Fibroblast of gingiva (primary cell): ENCODE data around the gene C1R.

Experiments
- DNase-seq: peaks from one replicate; pipeline ENCODE4 v3.0.0-alpha.2; 2011; ENCODE audit warnings: low read depth

C1R gene

DNA sequence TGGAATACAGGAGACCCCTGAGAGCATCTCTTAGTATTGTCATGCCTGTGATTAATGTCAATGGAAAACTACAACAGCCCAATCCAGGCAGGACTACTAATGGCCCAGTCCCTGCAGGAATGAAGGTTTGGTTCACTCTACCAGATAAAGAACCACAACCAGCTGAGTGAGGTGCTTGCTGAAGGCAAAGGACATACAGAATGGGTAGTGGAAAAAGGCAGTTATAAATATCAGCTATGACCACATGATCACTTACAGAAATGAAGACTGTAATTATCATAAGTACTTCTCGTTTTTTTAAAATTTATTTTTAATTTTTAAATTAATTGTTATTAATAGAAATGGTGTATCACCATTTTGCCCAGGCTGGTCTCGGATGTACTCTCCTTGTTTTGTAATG lies 56.8 kb downstream of the C1R start:
- DNase-seq, result no peak

DNA sequence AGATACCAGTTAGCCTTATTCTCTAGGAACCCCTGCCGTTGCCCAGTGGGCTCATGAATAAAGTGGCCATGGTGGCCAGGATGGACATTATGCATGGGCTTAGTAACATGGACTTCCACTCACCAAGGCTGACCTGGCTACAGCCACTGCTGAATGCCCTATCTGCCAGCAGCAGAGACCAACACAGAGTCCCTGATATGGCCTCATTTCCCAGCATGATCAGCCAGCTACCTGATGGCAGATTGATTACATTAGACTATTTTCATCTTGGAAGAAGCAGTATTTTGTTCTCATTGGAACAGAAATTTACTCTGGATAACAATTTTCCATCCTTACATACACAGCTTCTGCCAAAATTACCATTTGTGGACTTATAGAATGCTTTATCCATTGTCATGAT lies 57.8 kb downstream of the C1R start:
- no peak for DNase-seq

DNA sequence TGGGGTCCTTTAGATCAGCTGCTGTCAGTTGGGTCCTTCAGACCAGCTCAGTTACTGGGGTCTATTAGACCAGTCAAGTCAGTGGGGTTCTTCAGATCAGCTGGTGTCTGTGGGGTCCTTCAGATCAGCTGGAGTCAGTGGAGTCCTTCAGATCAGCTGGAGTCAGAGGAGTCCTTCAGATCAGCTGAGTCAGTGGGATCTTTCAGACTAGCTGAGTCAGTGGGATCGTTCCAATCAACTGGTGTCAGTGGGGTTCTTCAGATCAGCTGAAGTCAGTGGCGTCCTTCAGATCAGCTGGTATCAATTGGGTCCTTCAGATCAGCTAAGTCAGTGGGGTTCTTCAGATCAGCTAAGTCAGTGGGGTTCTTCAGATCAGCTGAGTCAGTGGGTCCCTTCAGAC lies 59.3 kb downstream of the C1R start:
- no peak for DNase-seq

DNA sequence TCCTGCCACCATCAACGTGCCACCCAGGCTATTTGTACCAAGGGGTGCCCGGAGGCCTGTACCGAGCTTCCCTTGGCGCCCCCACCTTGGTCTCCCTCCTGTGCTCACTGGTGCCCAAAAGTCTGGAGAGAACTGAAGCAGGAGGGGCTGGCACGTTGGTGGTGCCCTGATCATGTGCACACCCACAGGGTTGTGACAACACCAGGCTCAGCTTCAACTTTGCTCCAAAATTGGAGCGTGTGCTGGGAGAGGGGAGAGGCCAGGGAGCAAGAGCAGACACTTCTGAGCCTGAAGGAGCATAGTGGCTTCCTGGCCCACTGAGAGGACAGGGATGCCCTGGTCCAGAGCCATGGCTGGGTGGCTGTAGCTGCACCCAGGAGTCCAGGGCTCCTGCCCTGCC lies 60.9 kb downstream of the C1R start:
- DNase-seq, result no peak
